SK-MEL-5 (cell line): ENCODE measurements around the gene KLHL40. TPM values are rescaled to one million over a fixed set of nuclear protein-coding genes. Genes with fewer than 3 reads are reported as not detected.

Source experiments
- DNase-seq: peaks from one replicate; pipeline ENCODE4 v3.0.0-alpha.2; 2016; ENCODE audit warnings: low read depth, low spot score
- in situ Hi-C: cut with HindIII; loops from 2 replicates; pipeline ENCODE4 v1.10.0; 2016; ENCODE audit warnings: low sequenced_read_pairs, high pct_unique_total_duplicates, low pct_unique_long_range_greater_than_20kb
- total RNA-seq: library from RNA; depleted of rRNA; stranded (reverse); fragments of >200 nt; shearing (Covaris generic); gene quantifications from 2 replicates; pipeline ENCODE4 v1.2.3, GENCODE V29; 2014

KLHL40 gene
- total RNA-seq, 1 experiment from 2014 or later, result not detected

DNA sequence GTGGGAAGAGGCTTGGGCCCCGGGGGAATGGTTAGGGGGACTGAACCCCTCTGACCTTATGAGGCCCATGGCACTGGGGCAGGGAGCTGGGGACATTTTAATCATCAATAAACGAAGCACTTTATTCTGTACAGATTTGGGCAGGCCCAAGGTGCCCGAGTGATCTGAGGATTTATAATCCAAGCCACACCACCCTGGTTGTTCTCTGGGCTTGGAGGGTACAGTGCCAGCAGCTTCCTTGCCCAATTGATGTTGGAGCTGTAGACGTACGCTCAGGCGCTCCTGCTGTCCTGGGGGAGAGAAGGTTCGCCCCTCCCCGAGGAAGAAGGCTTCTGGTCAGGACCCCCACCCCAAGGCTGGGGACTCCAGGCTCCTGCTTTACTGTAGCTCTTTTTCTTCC lies 19.3 kb upstream of the KLHL40 start:
- no peak for DNase-seq
- in situ Hi-C loops, result no loop called here

DNA sequence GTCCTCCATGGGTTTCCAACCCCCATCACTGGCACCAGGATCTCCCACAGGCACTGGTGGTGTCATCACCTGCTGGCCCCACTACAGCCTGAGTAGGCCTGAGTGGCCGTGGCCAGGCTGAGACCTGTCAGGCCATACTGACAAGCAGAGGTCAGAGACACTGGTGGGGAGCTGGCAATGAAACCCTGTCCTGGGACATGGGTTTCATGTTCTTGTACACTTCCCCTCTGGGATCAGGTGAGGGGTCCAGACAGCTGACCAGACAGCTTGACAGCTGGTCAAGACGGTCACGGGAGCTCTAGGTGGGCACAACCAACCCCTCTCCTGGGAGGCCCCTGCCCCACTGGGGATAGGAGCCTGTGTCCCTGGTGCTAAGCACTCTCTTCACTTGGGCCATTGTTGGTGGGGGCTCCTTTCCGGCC lies 18.7 kb upstream of the KLHL40 start:
- DNase-seq, result no peak
- in situ Hi-C loops, result no loop called here

DNA sequence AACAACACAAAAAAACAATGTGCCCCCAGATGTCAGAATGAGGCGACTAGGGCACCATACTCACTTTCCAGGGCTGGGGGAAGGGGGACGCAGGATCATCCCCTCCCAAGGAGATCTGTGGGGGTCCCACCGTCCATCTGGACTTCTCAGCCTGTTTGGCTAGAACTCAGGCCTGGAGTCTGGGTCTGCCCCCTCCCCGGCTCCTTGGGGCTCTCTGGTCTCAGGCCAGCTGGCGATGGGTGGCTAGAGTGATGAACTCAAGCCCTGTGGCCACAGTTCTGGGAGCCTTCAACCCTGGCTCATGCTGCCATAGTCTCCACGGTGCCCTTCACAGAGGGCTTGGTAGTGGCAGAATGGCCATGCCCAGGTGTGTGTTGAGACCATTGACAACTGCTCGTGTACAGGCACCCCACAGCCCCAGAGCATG lies 18.2 kb upstream of the KLHL40 start:
- no peak for DNase-seq
- in situ Hi-C loops, result no loop called here

DNA sequence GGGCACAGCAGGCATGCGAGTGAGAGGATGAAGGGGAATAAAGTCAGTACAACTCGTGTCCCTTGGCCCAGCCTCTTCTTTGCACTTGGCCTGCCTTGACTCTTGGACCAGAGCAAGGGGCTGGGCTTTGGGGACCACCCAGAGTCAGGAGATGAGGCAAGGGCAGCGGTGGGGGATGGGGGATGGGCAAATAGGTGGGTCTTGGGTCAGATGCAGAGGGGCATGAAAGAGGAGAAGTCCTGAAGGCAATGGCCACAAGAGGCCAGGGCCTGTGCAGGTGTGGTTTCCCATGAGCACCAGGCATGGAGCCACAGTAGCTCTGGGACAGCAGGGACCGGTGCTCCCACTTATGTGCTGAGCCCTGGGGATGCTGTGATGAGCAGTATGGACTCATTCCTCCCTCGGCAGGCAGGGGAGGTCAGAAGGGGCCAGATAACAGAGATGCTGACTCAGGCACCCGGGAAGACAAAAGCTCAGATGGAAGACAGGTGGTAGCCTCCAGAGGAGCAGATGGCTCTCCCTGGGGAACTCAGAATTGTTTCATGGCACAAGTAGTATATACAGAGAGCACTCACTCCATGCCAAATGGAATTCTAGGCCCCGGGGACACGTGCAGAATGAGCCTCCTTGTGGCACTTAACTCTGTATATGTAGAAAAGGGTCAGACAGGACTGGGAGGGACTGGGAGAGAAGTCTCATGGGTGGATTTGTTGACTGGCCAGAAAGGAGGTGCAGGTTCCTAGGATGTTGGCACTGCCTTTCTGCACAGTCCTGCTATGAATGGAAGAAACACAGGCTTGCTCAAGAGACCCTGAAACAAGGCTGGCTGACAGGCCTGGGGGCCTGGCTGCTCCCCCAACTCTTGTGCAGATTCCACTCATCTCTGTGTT lies 17.6 kb upstream of the KLHL40 start:
- in situ Hi-C loops, result no loop called here
- DNase-seq, result no peak

DNA sequence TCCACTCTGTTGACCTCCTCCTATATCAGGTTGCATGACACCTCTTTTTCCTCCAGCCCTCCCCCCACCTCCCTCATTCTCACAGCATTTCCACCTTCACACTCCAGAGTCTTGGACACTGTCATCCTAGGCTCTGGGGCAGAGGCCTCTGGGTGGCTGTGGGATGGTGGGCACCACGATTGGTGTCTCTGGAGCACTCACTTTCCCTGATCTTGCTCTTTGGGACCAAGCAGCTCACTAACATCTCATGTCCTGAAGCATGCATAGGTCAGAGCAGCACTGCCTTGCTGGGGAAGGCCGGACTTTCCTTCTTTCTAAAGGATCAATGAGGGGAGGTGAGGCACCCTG lies 16.9 kb upstream of the KLHL40 start:
- in situ Hi-C loops, result no loop called here

DNA sequence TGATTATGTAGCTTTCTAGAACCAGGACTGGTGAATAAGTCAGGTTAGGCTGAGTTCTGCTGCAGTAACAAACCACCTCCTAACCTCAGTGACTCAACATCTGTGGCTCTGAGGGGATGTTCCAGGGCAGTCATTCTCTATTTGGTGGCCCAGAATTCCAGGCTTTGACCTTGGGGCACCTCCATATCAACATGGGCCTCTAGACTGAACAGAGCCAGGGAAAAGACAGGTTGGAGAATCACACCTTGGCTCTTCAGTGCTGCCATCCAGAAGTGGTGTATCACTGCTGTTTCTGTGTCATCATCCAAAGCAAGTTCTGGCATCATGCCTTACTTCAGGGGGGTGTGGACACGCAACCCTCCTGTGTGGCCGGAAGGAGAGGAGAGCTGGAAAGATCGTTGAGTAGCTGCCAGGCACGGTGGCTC lies 16.5 kb upstream of the KLHL40 start:
- no peak for DNase-seq
- in situ Hi-C loops, result no loop called here

More for the DNA sequence above, 16.9 kb upstream of the KLHL40 start:
- DNase-seq, result no peak

DNA sequence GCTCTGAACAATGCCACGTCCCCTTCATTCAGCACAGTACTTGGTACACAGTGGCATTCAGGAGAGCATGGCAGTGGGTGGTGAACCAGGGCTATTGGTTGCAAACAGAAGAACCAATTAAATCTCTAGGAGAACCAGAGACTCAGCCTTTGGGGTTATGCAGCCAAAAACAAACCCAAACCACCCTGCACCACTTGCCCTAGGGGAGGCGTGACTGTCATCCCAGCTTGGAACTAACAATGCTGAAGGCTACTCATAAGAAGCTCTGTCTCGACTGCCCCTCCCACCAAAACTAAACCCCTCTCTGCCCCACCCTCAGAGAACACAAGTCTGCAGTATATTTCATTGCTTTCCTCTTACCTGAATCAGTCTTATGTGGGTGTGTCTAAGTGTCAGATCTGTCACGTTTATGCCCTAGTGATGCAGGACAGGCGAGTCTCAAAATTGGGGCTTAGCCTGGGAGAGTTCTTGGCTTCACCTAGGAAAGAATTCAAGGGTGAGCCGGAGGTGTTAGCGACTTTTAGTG lies 15.2 kb upstream of the KLHL40 start:
- in situ Hi-C loops, result no loop called here

DNA sequence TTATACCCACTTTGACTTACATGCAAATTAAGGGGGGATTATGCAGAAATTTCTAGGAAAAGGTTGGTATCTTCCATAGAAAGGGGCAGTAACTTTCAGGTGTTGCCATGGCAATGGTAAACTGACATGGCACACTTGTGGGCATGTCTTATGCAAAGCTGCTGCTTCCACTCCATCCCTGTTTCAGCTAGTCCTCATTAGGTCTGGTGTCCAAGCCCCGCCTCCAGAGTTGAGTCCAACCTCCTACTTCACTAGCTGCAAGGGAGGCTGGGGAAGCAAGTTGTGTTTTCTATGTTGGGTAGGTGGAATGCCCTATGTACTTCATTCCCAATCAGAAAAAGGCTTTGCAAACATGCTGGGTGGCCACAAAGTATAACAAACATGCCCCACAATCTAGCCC lies 14.7 kb upstream of the KLHL40 start:
- no peak for DNase-seq
- in situ Hi-C loops, result no loop called here

More for the DNA sequence above, 15.2 kb upstream of the KLHL40 start:
- DNase-seq, result no peak

DNA sequence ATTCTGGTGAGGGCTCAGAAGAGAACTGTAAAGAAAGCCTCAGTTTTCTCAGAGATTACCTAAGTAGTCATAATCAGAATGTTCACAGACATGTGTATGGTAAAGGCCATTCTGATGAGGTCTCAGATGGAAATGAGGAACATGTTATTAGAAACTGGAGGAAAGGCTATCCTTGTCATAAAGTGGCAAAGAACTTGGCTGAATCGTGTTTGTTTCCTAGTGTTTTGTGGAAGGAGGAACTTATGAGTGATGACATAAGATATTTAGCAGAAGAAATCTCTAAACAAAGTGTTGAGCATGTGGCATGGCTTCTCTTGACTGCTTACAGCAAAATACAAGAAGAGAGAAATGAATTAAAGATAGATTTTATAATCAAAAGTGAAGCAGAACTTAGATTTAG lies 12.8 kb upstream of the KLHL40 start:
- in situ Hi-C loops, result no loop called here
- no peak for DNase-seq

DNA sequence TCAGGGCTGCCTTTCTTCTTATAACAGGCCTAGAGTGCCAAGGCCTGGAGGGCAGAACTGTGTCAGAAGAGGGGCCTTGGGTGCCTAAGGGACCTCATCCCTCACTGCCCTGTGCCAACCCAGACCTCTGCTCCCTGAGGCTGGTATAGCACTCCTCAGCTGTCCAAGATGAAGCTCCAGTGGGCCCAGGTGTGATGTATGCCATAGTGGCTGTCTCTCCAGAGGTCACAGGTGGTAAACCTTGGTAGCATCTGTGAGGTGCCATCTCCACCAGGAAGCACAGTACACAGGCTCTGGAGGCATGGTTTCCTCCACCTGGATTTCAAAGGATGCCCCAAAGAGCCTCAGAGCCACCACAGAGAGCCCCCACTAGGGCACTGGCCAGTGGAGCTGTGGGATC lies 12.3 kb upstream of the KLHL40 start:
- in situ Hi-C loops, result no loop called here
- DNase-seq, result no peak

DNA sequence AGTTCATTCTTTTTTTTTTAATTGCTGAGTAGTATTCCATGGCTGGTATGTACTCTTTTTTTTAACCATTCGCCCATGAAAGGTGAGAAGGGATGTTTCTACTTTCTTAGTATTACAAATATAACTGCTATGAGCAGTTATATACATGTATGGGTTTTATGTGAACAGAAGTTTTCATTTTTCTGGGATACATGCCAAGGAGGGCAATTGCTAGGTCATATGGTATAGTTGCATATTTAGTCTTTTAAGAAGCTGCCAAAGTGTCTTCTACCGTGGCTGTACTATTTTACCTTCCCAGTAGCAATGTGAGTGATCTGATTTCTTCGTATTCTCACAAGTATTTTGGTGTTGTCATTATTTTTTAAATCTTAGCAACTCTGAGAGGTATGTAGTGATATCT lies 11.2 kb upstream of the KLHL40 start:
- in situ Hi-C loops, result no loop called here
- no peak for DNase-seq

DNA sequence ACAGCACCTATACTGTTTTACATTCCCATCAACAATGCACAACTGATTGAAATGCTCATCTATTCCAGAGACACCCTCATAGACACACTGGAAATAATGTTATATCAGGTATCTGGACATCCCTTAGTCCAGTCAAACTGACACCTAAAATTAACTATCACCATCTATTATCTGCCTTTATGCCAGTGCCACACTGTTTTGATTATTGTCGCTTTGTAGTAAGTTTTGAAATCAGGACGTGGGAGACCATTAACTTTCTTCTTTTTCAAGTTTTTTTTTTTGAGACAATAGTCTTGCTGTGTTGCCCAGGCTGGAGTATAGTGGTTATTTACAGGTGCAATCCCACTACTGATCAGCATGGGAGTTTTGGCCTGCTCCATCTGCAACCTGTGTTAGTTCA lies 9.4 kb upstream of the KLHL40 start:
- DNase-seq, result no peak
- in situ Hi-C loops, result no loop called here

DNA sequence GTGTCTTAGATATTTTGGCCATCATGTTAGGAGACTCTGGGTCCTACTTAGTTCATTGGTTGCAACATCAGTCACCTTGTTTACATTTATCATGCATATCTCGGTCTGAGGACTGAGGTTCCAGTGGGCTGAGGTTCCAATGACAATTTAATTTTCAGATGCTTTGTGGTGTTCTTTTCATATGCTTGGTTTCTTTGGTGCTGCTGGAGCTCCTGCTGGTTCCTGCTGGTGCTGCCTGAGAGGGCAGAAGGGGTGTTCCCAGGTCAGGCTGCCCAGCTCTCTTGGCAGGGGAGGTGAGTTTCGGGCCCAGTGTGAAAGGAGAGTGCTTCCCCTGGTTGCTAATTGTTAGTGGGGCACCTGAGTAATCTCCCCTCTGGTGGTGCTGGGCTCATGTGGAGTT lies 6.9 kb upstream of the KLHL40 start:
- in situ Hi-C loops, result no loop called here
- DNase-seq, result no peak

DNA sequence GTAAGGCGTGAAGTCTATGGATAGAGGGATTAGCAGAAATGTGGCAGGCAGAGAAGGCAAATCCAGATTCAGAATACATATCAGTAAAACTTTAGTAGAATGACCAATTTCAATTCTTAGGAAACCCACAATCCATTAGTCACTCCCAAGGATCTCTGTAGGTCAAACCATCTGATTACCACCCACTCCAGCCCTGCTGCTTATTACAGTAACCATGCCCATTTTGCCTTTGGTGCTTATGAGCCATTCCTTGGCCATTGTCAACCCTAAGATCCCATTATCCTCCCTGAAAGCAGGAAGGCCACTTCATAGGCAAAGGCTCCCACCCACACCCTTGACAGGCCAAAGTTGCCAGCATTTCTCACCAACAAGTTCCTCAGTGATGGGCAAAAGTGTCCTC lies 5.1 kb upstream of the KLHL40 start:
- no peak for DNase-seq
- in situ Hi-C loops, result no loop called here

DNA sequence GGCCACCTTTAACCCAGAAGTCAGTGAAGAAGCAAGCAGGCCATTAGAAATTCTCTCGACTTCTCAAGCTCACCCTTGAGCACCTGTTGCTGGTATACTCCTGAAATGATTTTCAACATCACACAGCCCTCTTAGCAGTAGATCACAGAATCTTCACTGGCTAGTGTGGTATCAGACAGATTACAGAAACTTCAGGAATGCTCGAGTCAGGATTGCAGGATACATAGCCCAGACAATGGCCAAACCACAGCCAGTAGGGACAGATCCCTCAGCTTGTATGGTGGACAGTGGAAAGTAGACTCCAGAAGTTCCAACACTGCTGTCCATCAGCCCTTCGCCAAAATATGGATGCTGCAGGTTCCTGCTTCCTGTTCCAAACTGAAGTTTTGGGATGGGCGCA lies 4.5 kb upstream of the KLHL40 start:
- DNase-seq, result no peak
- in situ Hi-C loops, result no loop called here

DNA sequence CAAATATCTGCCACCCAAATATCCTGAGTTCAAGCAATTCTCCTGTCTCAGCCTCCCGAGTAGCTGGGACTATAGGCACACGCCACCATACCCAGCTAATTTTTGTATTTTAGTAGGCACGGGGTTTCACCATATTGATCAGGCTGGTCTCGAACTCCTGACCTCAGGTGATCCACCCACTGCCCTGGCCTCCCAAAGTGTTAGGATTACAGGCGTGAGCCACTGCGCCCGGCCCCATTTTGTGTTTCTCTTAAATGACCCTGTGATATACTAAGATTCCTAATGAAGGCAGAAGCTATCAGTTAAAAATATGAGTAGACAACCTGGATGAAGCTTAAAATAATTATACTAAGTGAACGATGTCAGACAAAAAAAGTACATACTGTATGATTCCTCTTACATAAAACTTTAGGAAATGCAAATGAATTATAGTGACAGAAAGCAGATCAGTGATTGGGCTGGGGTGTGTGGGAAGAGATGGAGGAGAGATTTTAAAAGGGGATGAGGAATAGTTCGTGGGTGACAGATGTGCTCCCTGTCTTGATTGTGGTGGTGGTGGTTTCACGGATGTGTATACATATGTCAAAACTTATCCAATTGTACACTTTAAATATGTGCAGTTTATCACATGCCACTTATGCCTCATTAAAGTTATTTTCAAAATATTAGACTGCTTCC lies 3.8 kb upstream of the KLHL40 start:
- in situ Hi-C loops, result no loop called here
- no peak for DNase-seq

DNA sequence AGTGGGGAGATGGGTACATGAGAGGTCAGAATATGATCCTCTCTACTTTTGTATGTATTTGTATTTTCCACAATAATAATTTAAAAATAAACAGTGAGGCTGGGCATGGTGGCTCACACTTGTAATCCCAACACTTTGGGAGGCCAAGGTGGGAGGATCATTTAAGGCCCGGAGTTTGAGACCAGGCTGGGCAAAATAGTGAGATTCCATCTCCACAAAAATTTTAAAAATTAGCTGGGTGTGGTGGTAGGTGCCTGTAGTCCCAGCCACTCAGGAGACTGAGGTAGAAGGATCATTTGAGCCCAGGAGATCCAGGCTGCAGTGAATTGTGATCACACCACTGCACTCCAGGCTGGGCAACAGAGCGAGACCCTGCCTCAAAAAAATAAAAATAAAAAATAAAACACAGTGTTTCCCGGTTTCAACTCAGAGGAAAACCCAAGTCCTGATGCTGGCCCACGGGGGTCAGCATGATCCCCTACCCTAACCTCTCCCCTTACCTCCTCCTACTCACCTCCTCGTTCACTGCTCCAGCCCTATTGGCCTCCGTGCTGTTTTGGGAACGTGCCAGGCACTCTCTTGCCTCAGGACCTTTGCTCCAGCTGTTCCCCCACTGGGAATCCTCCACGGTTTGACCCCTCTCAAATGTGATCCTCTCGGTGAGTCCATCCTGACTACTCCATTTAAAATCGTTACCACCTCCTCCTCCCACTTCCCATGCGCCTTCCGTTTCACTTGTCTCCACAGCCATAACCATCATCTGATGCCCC lies 2.9 kb upstream of the KLHL40 start:
- DNase-seq, result no peak
- in situ Hi-C loops, result no loop called here

DNA sequence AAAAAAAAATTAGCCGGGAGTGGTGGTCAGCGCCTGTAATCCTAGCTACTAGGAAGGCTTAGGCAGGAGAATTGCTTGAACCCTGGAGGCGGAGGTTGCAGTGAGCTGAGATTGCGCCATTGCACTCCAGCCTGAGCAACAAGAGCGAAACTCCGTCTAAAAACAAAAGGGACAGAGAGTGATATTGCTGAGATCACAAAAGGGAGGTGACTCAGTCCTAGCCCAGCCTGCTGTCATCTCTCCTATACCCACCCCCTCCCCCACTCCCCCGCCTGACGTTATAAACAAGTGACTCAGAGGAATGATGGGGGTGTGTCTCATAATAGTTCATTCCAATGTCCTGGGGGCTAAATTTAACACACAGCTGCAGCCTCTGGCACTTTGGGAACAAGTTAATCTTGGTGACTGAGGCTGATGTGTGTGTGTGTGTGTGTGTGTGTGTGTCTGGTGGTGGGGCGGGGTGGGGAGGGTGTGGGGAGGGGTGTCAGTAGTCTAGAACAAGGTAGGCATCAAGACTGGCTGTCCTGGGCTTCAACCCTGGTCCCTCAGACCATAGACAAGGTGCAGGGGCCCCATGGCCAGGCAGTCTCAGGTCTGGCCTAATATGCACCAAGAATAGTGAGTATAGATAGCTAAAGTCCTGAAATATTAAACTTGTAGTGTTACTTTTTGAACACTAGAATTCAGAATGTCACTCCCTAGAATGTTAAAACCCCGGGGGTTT lies 1.3 kb upstream of the KLHL40 start:
- DNase-seq, result peak; percentile 18
- in situ Hi-C loops, result no loop called here
